HepG2 (cell line): ENCODE results near the gene RGS6. TPM values are rescaled to one million over a fixed set of nuclear protein-coding genes. Genes with fewer than 3 reads are reported as not detected.

Source experiments
- ATAC-seq: fragments of 200-7000 bp; cut with Tn5 transposase; 3 replicates; pipeline ENCODE4 v1.9.1; 2020; ENCODE audit warnings: mild to moderate bottlenecking, moderate library complexity
- BruUV-seq: library from RNA; stranded (reverse); fragments of 400-500 nt; replicated peaks from 2 replicates; lab custom pipeline; 2021; lab: Mats Ljungman, UMichigan
- CTCF ChIA-PET: fragments of 300-600 bp; formaldehyde crosslinking; extraction: SDS; loops from one replicate; lab custom pipeline; 2021; ENCODE audit warnings: low total read pairs, inconsistent platforms, low intra/inter-chr PET ratio; lab: Yijun Ruan, JAX
- POLR2A ChIA-PET: fragments of 350-600 bp; sonication (Branson Sonifier 250); formaldehyde crosslinking; loops from one replicate; lab custom pipeline; 2020; ENCODE audit warnings: antibody characterized with exemption, inconsistent platforms; lab: Yijun Ruan, JAX
- DNase-seq: peaks from one replicate; pipeline ENCODE4 v3.0.0-alpha.2; 2015; ENCODE audit warnings: low spot score
- FAIRE-seq: peaks from 3 replicates; lab custom pipeline; 2011; peaks lifted over from hg19 to GRCh38; lab: Jason Lieb, UNC
- H2AFZ ChIP-seq: one replicate; pipeline ENCODE4 v1.6.1; 2011; ENCODE audit warnings: low read length, inconsistent platforms
- H3K27ac ChIP-seq: fragments of 300-600 bp; 3 replicates; pipeline ENCODE4 v1.8.0; 2011; ENCODE audit warnings: mixed run types, mild to moderate bottlenecking, mixed read lengths, low read length, inconsistent platforms; ENCODE audit not compliant: insufficient read depth; ENCODE audit errors: extremely low read length
- H3K27me3 ChIP-seq, 2 experiments: fragments of 200-600 bp in 1 of 2; 2 replicates in 1 of 2; 3 replicates in 1 of 2; pipeline versions ENCODE4 v1.6.0 to v1.8.0; 2011; ENCODE audit warnings: low read length in 2 of 2, mild to moderate bottlenecking in 2 of 2, moderate library complexity in 2 of 2, inconsistent platforms in 1 of 2; ENCODE audit not compliant: insufficient read depth in 2 of 2, control insufficient read depth in 1 of 2
- H3K36me3 ChIP-seq, 2 experiments: fragments of 200-600 bp in 1 of 2; replicated peaks in 1 of 2; 2 replicates in 1 of 2; 3 replicates in 1 of 2; pipeline versions ENCODE4 v1.5.1 to v1.8.0; 2011; ENCODE audit warnings: low read length in 2 of 2, inconsistent platforms in 1 of 2; ENCODE audit not compliant: insufficient read depth in 2 of 2, control insufficient read depth in 1 of 2
- H3K4me1 ChIP-seq: 2 replicates; pipeline ENCODE4 v1.5.1; 2012; ENCODE audit warnings: low read length, inconsistent platforms; ENCODE audit not compliant: insufficient read depth
- H3K4me2 ChIP-seq: 2 replicates; pipeline ENCODE4 v1.6.0; 2011; ENCODE audit warnings: low read depth, low read length, inconsistent platforms
- H3K4me3 ChIP-seq, 3 experiments: fragments of 200-600 bp in 1 of 3; sonication (generic), shearing (Covaris generic) in 1 of 3; replicated peaks in 1 of 3; 2 replicates each; pipeline ENCODE4 v1.5.1; 2011 to 2016; ENCODE audit warnings: low read length in 3 of 3, inconsistent platforms in 2 of 3, low read depth in 2 of 3, mild to moderate bottlenecking in 2 of 3, control low read depth in 1 of 3, mixed read lengths in 1 of 3; ENCODE audit not compliant: insufficient read depth in 1 of 3
- H3K79me2 ChIP-seq: one replicate; pipeline ENCODE4 v1.6.1; 2011; ENCODE audit warnings: low read length, inconsistent platforms; ENCODE audit not compliant: insufficient read depth
- H3K9ac ChIP-seq: 2 replicates; pipeline ENCODE4 v1.6.0; 2011; ENCODE audit warnings: mild to moderate bottlenecking, low read depth, low read length, inconsistent platforms; ENCODE audit not compliant: insufficient read depth
- H3K9me3 ChIP-seq: 2 replicates; pipeline ENCODE4 v1.5.1; 2012; ENCODE audit warnings: mild to moderate bottlenecking, low read length
- H4K20me1 ChIP-seq: 2 replicates; pipeline ENCODE4 v1.6.0; 2011; ENCODE audit warnings: inconsistent platforms, mild to moderate bottlenecking, low read length, moderate library complexity; ENCODE audit not compliant: insufficient read depth
- ATF7 ChIP-seq, 2 experiments: fragments of 450-650 bp in 1 of 2; sonication (generic) in 1 of 2; formaldehyde crosslinking in 1 of 2; IDR thresholded peaks; 2 replicates each; pipeline versions ENCODE4 v1.4.0 to v1.6.1; 2016 to 2020; ENCODE audit warnings: antibody characterized with exemption in 1 of 2, mild to moderate bottlenecking in 1 of 2, missing genetic modification reagents in 1 of 2
- BRD4 ChIP-seq: sonication (generic); formaldehyde crosslinking; IDR thresholded peaks from 2 replicates; pipeline ENCODE4 v1.4.0; 2020; ENCODE audit warnings: missing genetic modification reagents
- ETV5 ChIP-seq: IDR thresholded peaks from 2 replicates; pipeline ENCODE4 v1.6.1; 2018; ENCODE audit warnings: missing biosample characterization, missing genetic modification reagents, inconsistent platforms, borderline replicate concordance
- NPAS2 ChIP-seq: sonication (generic); formaldehyde crosslinking; IDR thresholded peaks from 2 replicates; pipeline ENCODE4 v1.8.0; 2022; ENCODE audit warnings: mild to moderate bottlenecking, missing genetic modification reagents, borderline replicate concordance
- SMARCE1 ChIP-seq: fragments of 450-650 bp; IDR thresholded peaks from 2 replicates; pipeline ENCODE4 v1.6.1; 2017; ENCODE audit warnings: borderline replicate concordance
- USF2 ChIP-seq, 2 experiments: sonication (generic) in 1 of 2; formaldehyde crosslinking in 1 of 2; IDR thresholded peaks; 2 replicates each; pipeline versions ENCODE4 v1.5.1 to v1.6.1; 2011 to 2020; ENCODE audit warnings: borderline replicate concordance in 1 of 2, low read depth in 1 of 2, low read length in 1 of 2, mild to moderate bottlenecking in 1 of 2, missing genetic modification reagents in 1 of 2, moderate library complexity in 1 of 2
- WGBS: methylation state at CpG from one replicate; pipeline ENCODE4 v1.1.6; 2017; ENCODE audit warnings: low lambda C conversion rate; 5-methylcytosine and 5-hydroxymethylcytosine counted together
- in situ Hi-C: cut with HindIII; loops from 2 replicates; pipeline ENCODE4 v1.10.0; 2017; ENCODE audit warnings: low pct_unique_long_range_greater_than_20kb; ENCODE audit not compliant: extremely low pct_ligation_motif_present
- intact Hi-C: fragments of 100-400 bp; cut with micrococcal nuclease; formaldehyde crosslinking; loops from one replicate; pipeline ENCODE4 v1.10.0; 2022; ENCODE audit not compliant: unreplicated experiment
- polyA plus RNA-seq, 8 experiments: library from polyadenylated mRNA; depleted of rRNA in 3 of 8; stranded (reverse) in 7 of 8; unstranded in 1 of 8; fragments of >200 nt; fragmentation: Illumina TruSeq in 4 of 8; extraction: Trizol in 4 of 8; gene quantifications; 2 replicates each; pipeline versions ENCODE4 v1.2.1 to v1.2.3, GENCODE V29; 2011 to 2016; ENCODE audit warnings: low read depth in 4 of 8, missing spikeins in 1 of 8, mixed read lengths in 1 of 8; ENCODE audit not compliant: insufficient read depth in 1 of 8
- total RNA-seq, 5 experiments: library from RNA; depleted of rRNA; stranded (reverse); fragments of >200 nt; fragmentation: Illumina TruSeq; extraction: Trizol; gene quantifications; 2 replicates each; pipeline ENCODE4 v1.2.3, GENCODE V29; 2016; ENCODE audit warnings: low read depth in 1 of 5
- TF ChIP-seq, protein P1 (sequence below): sonication (generic); formaldehyde crosslinking; IDR thresholded peaks from 2 replicates; pipeline ENCODE4 v1.4.0; 2020; ENCODE audit warnings: low read depth, missing genetic modification reagents
- TF ChIP-seq, protein P2 (sequence below), 2 experiments: IDR thresholded peaks; 2 replicates each; pipeline ENCODE4 v1.6.1; 2011 to 2012; ENCODE audit warnings: low read length in 2 of 2, borderline replicate concordance in 1 of 2, low read depth in 1 of 2, mild to moderate bottlenecking in 1 of 2, moderate library complexity in 1 of 2

RGS6 gene
- total and polyA plus RNA-seq, 2 of the 13 experiments (the other 11 are each of a cell fraction or from before 2014, with no cell fraction given), result not detected

DNA sequence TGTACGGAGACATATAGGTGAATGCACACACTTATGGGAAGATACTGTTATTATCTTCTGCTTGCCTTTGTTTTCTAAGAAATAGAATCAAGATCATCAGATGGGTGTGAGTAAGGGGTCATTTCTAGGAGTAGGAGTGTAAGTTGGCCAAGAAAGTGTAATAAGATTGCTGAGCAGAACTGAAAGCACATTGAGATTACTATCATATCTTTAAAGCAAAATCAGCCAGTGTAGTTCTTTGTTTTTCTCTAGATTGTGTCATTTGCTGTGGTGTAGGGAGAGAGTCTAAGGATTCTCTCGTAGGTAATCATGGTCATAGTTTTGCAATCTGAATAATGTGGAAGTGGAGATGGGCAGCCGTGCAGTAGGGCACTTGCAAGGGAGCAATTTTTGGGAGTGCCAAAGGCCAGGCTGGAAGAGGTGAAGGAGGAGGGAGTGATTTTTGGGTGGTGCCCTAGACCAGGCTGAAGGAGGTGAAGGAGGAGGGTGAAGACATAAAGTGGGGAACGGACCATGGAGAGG, 131.6 kb downstream of the RGS6 start:
- no peak overlapping the region for H3K27ac ChIP-seq
- H3K9ac ChIP-seq, result no peak overlapping the region
- no peaks in the 10 kb centered on the region for H3K4me1 ChIP-seq
- POLR2A ChIA-PET, result no interaction called here
- BruUV-seq, result no TSS peak
- H3K27me3 ChIP-seq, result no peaks in the 10 kb centered on the region
- WGBS, result 4% methylated on average over 4 of the region's 4 CpGs
- TF ChIP-seq SMARCE1 (no peak), NPAS2 (CRISPR knock-in tag) (no peak), USF2 (IDR thresholded peaks at IDR 0.05; ENCODE audit: low read depth, low read length) (no peak), USF2 (CRISPR knock-in tag; IDR thresholded peaks at IDR 0.05; ENCODE audit: borderline replicate concordance) (no peak), ETV5 (CRISPR knock-in tag) (no peak), BRD4 (no peak), ATF7 (IDR thresholded peaks at IDR 0.05) (no peak), ATF7 (CRISPR knock-in tag; IDR thresholded peaks at IDR 0.05) (no peak)
- TF ChIP-seq, protein P1, sequence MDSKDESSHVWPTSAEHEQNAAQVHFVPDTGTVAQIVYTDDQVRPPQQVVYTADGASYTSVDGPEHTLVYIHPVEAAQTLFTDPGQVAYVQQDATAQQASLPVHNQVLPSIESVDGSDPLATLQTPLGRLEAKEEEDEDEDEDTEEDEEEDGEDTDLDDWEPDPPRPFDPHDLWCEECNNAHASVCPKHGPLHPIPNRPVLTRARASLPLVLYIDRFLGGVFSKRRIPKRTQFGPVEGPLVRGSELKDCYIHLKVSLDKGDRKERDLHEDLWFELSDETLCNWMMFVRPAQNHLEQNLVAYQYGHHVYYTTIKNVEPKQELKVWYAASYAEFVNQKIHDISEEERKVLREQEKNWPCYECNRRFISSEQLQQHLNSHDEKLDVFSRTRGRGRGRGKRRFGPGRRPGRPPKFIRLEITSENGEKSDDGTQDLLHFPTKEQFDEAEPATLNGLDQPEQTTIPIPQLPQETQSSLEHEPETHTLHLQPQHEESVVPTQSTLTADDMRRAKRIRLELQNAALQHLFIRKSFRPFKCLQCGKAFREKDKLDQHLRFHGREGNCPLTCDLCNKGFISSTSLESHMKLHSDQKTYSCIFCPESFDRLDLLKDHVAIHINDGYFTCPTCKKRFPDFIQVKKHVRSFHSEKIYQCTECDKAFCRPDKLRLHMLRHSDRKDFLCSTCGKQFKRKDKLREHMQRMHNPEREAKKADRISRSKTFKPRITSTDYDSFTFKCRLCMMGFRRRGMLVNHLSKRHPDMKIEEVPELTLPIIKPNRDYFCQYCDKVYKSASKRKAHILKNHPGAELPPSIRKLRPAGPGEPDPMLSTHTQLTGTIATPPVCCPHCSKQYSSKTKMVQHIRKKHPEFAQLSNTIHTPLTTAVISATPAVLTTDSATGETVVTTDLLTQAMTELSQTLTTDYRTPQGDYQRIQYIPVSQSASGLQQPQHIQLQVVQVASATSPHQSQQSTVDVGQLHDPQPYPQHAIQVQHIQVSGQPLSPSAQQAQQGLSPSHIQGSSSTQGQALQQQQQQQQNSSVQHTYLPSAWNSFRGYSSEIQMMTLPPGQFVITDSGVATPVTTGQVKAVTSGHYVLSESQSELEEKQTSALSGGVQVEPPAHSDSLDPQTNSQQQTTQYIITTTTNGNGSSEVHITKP (CRISPR knock-in tag), result no peak
- TF ChIP-seq, protein P2, sequence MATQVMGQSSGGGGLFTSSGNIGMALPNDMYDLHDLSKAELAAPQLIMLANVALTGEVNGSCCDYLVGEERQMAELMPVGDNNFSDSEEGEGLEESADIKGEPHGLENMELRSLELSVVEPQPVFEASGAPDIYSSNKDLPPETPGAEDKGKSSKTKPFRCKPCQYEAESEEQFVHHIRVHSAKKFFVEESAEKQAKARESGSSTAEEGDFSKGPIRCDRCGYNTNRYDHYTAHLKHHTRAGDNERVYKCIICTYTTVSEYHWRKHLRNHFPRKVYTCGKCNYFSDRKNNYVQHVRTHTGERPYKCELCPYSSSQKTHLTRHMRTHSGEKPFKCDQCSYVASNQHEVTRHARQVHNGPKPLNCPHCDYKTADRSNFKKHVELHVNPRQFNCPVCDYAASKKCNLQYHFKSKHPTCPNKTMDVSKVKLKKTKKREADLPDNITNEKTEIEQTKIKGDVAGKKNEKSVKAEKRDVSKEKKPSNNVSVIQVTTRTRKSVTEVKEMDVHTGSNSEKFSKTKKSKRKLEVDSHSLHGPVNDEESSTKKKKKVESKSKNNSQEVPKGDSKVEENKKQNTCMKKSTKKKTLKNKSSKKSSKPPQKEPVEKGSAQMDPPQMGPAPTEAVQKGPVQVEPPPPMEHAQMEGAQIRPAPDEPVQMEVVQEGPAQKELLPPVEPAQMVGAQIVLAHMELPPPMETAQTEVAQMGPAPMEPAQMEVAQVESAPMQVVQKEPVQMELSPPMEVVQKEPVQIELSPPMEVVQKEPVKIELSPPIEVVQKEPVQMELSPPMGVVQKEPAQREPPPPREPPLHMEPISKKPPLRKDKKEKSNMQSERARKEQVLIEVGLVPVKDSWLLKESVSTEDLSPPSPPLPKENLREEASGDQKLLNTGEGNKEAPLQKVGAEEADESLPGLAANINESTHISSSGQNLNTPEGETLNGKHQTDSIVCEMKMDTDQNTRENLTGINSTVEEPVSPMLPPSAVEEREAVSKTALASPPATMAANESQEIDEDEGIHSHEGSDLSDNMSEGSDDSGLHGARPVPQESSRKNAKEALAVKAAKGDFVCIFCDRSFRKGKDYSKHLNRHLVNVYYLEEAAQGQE (IDR thresholded peaks at IDR 0.05; ENCODE audit: borderline replicate concordance in 1 of 2, low read depth in 1 of 2, low read length in 2 of 2), result no peak
- TF ChIP-seq, all 625 proteins: peak for 0
- H3K4me3 ChIP-seq, result no peak overlapping the region
- no peak overlapping the region for H3K4me2 ChIP-seq
- no peaks in the 10 kb centered on the region for H3K36me3 ChIP-seq
- in situ Hi-C loops, result no loop called here
- no peak for DNase-seq
- no peaks in the 10 kb centered on the region for H4K20me1 ChIP-seq
- H2AFZ ChIP-seq, result no peak overlapping the region
- no peaks in the 10 kb centered on the region for H3K79me2 ChIP-seq
- H3K9me3 ChIP-seq, result no peaks in the 10 kb centered on the region
- intact Hi-C loops, result no loop called here
- CTCF ChIA-PET, result no interaction called here
- FAIRE-seq, result no peak
- no peak for ATAC-seq
